Spleen (tissue), 11 donors: Measurements from ENCODE around the gene CCDC63. TPM values are rescaled to one million over a fixed set of nuclear protein-coding genes. Genes with fewer than 3 reads are reported as not detected.

Experiments used
- DNase-seq: peaks from one replicate; pipeline ENCODE4 v3.0.0-alpha.2; 2020
- H3K27ac ChIP-seq, 8 donors: fragments of 200-600 bp; sonication (generic) in 7 of 8; 1 replicate in 4 of 8; 2 replicates in 4 of 8; pipeline versions ENCODE4 v1.5.0 to v1.8.0; 2016 to 2021; ENCODE audit warnings: inconsistent platforms in 4 of 8, mild to moderate bottlenecking in 4 of 8, moderate library complexity in 1 of 8
- H3K27me3 ChIP-seq, 7 donors: fragments of 200-600 bp; sonication (generic) in 6 of 7; replicated peaks in 1 of 7; 1 replicate in 4 of 7; 2 replicates in 3 of 7; pipeline versions ENCODE4 v1.5.0 to v1.8.0; 2016 to 2021; ENCODE audit warnings: inconsistent platforms in 3 of 7, mild to moderate bottlenecking in 1 of 7
- H3K36me3 ChIP-seq, 6 donors: fragments of 200-600 bp; sonication (generic) in 5 of 6; 1 replicate in 4 of 6; 2 replicates in 2 of 6; pipeline versions ENCODE4 v1.5.0 to v1.8.0; 2016 to 2021; ENCODE audit warnings: inconsistent platforms in 2 of 6
- H3K4me1 ChIP-seq, 6 donors: fragments of 200-600 bp; sonication (generic) in 5 of 6; 1 replicate in 3 of 6; 2 replicates in 3 of 6; pipeline versions ENCODE4 v1.5.0 to v1.8.0; 2016 to 2021; ENCODE audit warnings: inconsistent platforms in 3 of 6
- H3K4me3 ChIP-seq, 8 donors: fragments of 200-600 bp; sonication (generic) in 7 of 8; 1 replicate in 4 of 8; 2 replicates in 4 of 8; pipeline versions ENCODE4 v1.5.0 to v1.8.0; 2016 to 2021; ENCODE audit warnings: inconsistent platforms in 4 of 8, mild to moderate bottlenecking in 4 of 8, moderate library complexity in 2 of 8
- H3K9me3 ChIP-seq, 8 donors: fragments of 200-600 bp; sonication (generic) in 7 of 8; 1 replicate in 4 of 8; 2 replicates in 4 of 8; pipeline versions ENCODE4 v1.5.0 to v1.8.0; 2016 to 2021; ENCODE audit warnings: inconsistent platforms in 4 of 8
- CTCF ChIP-seq, 11 experiments: fragments of 200-600 bp in 7 of 11; fragments of 450-650 bp in 4 of 11; sonication (generic) in 4 of 11; IDR thresholded peaks in 8 of 11; conservative IDR thresholded peaks in 3 of 11; 1 replicate in 7 of 11; 2 replicates in 4 of 11; pipeline versions ENCODE4 v1.4.0 to v1.8.0; 2016 to 2021; ENCODE audit warnings: antibody characterized with exemption in 11 of 11, inconsistent platforms in 4 of 11, mild to moderate bottlenecking in 1 of 11
- POLR2A ChIP-seq, 3 donors: fragments of 450-650 bp; IDR thresholded peaks; one replicate each; pipeline ENCODE4 v1.5.1; 2017; ENCODE audit warnings: antibody characterized with exemption in 3 of 3, mild to moderate bottlenecking in 1 of 3
- POLR2AphosphoS5 ChIP-seq, 3 donors: sonication (generic); formaldehyde crosslinking; IDR thresholded peaks; one replicate each; pipeline ENCODE4 v1.5.1; 2017; ENCODE audit warnings: antibody characterized with exemption in 3 of 3
- WGBS, 5 donors: extraction: QIAGEN DNeasy Blood & Tissue Kit in 3 of 5; methylation state at CpG; one replicate each; pipeline versions ENCODE4 v1.1.5 to v1.1.7; 2013 to 2018; 5-methylcytosine and 5-hydroxymethylcytosine counted together
- intact Hi-C: fragments of 100-400 bp; cut with DNase I; formaldehyde crosslinking; loops from one replicate; pipeline ENCODE4 v1.15.0; 2023; ENCODE audit warnings: low total_unique reads
- polyA plus RNA-seq, 3 donors: library from polyadenylated mRNA; stranded (reverse); fragments of 200-250 nt; gene quantifications; one replicate each; pipeline ENCODE4 v1.2.1, GENCODE V29; 2013
- total RNA-seq, 7 donors: library from RNA; depleted of rRNA in 3 of 7; stranded (reverse); fragments of >200 nt in 3 of 7; fragmentation: NEBNext Ultra II Directional in 4 of 7; extraction: Animal tissue kit (Norgen Biotek cat#: 25700) in 4 of 7; gene quantifications; one replicate each; pipeline versions ENCODE4 v1.1.0 to v1.2.1, GENCODE V29; 2016 to 2021
- donor health status: healthy with polysubstance abuse.
- donor health status: DM: no; HTN: no; CAD: no; lungs with moderate emphysema.
- donor health status: DM: no; HTN: no; CAD: no.
- donor health status: Bipolar disorder and iron deficiency.
- donor health status: healthy.
- donor health status: DM: no; HTN: no; CAD: no.
- donor health status: DM: yes; HTN: yes; CAD: no.

CCDC63 gene
- total and polyA plus RNA-seq, 10 donors, result not detected

DNA sequence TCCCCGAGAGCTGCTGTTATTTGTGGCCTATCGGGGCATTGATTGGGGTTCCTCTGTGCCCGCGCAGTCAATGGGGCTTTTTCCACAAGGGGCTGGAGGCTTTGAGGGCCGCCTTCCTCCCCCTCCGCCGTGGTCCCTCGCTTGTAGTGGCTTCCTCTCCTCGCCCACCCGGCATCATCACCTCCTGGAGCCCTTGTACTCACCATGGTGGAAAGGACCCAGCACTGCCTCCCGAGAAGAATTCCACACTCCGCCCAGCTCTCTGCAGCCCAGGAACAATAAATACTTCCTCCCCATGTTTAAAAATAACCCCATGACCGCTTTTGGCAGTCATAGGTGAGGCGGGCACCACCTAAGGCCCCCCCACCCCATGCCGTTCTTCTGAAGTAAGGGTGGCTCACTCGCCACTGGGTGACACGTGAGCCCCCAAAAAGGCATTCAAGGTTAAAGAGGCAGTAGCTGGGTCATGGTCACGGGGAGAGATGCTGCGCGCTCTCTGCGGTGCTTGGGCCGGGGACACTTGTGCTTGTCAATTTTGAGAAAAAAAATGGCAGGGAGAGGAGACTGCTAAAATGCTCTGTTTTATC lies 73.6 kb downstream of the CCDC63 start, which contains the start of gene MYL2:
Gene MYL2, minus strand, starts transcription at position 256 of the 587 bp plus-strand sequence. Its CDS starts 50 bp downstream, at position 206.
- H3K4me1 ChIP-seq, result no peaks in the 10 kb centered on the region
- WGBS, 5 donors, result 69 to 74% (median 71%) methylated on average over 22 of the region's 22 CpGs
- H3K36me3 ChIP-seq, result no peaks in the 10 kb centered on the region
- TF ChIP-seq POLR2AphosphoS5 (IDR thresholded peaks at IDR 0.05) (no peak), POLR2A (IDR thresholded peaks at IDR 0.05) (no peak), CTCF (IDR thresholded peaks at IDR 0.05 in 8 of 11, conservative IDR thresholded peaks at IDR 0.05 in 3 of 11) (no peak)
- DNase-seq, result no peak
- no peaks in the 10 kb centered on the region for H3K9me3 ChIP-seq
- H3K27me3 ChIP-seq, result peaks cover 0 to 16% (median 0%) of the 10 kb centered on the region in 7 donors
- H3K4me3 ChIP-seq, result no peak within 1 kb of the TSS
- intact Hi-C loops, result no loop called here
- no peak within 1 kb of the TSS for H3K27ac ChIP-seq

GRCh38 chr12:110921262-110921661 lies 74.5 kb downstream of the CCDC63 start:
- intact Hi-C loops, result no loop called here
- H3K27ac ChIP-seq, result no peak overlapping the region
- no peaks in the 10 kb centered on the region for H3K4me1 ChIP-seq
- no peaks in the 10 kb centered on the region for H3K9me3 ChIP-seq
- H3K27me3 ChIP-seq, result peaks cover 0 to 16% (median 0%) of the 10 kb centered on the region in 7 donors
- DNase-seq, result no peak
- no peak overlapping the region for H3K4me3 ChIP-seq
- H3K36me3 ChIP-seq, result no peaks in the 10 kb centered on the region
- 82 to 92% (median 85%) methylated on average over 10 of the region's 10 CpGs for WGBS, 5 donors
- TF ChIP-seq CTCF (IDR thresholded peaks at IDR 0.05 in 8 of 11, conservative IDR thresholded peaks at IDR 0.05 in 3 of 11) (no peak), POLR2AphosphoS5 (IDR thresholded peaks at IDR 0.05) (no peak), POLR2A (IDR thresholded peaks at IDR 0.05) (no peak)

DNA sequence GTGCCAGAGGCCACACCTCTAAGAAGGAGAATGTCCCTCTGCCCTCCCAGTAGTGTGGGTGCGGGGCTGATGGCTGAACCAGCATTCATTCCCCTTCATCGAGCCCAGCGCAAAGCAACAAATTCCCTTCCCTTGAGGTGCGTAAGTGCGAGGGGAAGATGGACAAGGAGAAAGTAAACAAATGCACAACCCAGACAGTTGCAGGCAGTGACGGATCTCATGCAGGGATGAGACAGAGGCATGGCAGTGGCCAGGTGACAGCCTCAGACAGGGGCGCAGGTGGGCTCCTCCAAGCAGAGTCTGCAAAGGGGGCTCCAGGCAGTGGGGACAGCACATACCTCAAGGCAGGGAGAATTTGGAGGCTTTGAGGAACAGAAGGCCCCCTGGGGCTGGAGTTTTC lies 75.9 kb downstream of the CCDC63 start:
- 79 to 91% (median 87%) methylated on average over 7 of the region's 7 CpGs for WGBS, 5 donors
- TF ChIP-seq POLR2AphosphoS5 (IDR thresholded peaks at IDR 0.05) (no peak), CTCF (IDR thresholded peaks at IDR 0.05 in 8 of 11, conservative IDR thresholded peaks at IDR 0.05 in 3 of 11) (no peak), POLR2A (IDR thresholded peaks at IDR 0.05) (no peak)
- Histone ChIP-seq H3K36me3 (no peaks in the 10 kb centered on the region), H3K9me3 (no peaks in the 10 kb centered on the region), H3K27me3 (peaks cover 0 to 16% (median 0%) of the 10 kb centered on the region in 7 donors), H3K4me3 (no peak overlapping the region), H3K27ac (no peak overlapping the region), H3K4me1 (no peaks in the 10 kb centered on the region)
- intact Hi-C loops, result no loop called here
- DNase-seq, result peak; percentile 54

DNA sequence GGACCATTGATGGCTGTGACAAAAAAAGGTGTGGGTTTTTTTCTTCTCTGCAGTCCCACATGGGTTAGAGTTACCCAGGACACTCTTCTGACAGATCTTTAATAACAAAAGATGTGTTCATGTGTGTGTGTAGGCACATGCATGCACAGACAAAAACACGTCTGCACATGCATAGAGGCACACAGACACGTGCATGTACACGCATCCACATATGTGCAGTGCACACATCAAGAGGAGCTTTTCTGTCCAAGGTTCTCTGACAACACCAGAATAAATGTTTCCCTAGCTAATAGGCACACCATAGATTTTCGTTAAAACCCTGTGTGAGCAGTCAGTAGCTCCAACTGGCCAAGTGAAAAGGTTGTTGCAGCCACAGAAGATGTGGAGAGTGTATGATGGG lies 76.4 kb downstream of the CCDC63 start:
- H3K27me3 ChIP-seq, result peaks cover 0 to 16% (median 0%) of the 10 kb centered on the region in 7 donors
- H3K36me3 ChIP-seq, result no peaks in the 10 kb centered on the region
- H3K27ac ChIP-seq, result no peak overlapping the region
- WGBS, 5 donors, result 70 to 94% (median 89%) methylated on average over 3 to 4 of the region's 4 CpGs
- no peak overlapping the region for H3K4me3 ChIP-seq
- H3K4me1 ChIP-seq, result no peaks in the 10 kb centered on the region
- intact Hi-C loops, result no loop called here
- peak; percentile 8 for DNase-seq
- no peak for TF ChIP-seq CTCF (IDR thresholded peaks at IDR 0.05 in 8 of 11, conservative IDR thresholded peaks at IDR 0.05 in 3 of 11)
- H3K9me3 ChIP-seq, result no peaks in the 10 kb centered on the region
